Measurements from ENCODE around the gene KRTAP3-3.
"Not testable (repeated sequence)": the region's sequence is repeated elsewhere in the genome, so short reads cannot be mapped to it uniquely, and the experiment has no call there.

The KRTAP3-3 gene

GRCh38 chr17:41012326-41013120 lies 18.6 kb upstream of the KRTAP3-3 start:
- Mint-ChIP-seq H3K27me3 (peaks cover 2% of the 10 kb centered on the region), H3K4me3 (no peak overlapping the region), H3K9me3 (no peaks in the 10 kb centered on the region), H3K36me3 (no peaks in the 10 kb centered on the region), H3K27ac (peak overlapping the region; percentile 9), H3K4me1 (no peaks in the 10 kb centered on the region)

- H3K9me3 Mint-ChIP-seq, result no peaks in the 10 kb centered on the region
- no peaks in the 10 kb centered on the region for H3K4me1 Mint-ChIP-seq
- H3K4me3 Mint-ChIP-seq, result no peak overlapping the region
- no peak overlapping the region for H3K27ac Mint-ChIP-seq
- no peaks in the 10 kb centered on the region for H3K36me3 Mint-ChIP-seq
- H3K27me3 Mint-ChIP-seq, result peaks cover 2% of the 10 kb centered on the region
Observed at GRCh38 chr17:41010441-41010840, 16.5 kb upstream of the KRTAP3-3 start.

- H3K27me3 Mint-ChIP-seq, result peaks cover 2% of the 10 kb centered on the region
- no peaks in the 10 kb centered on the region for H3K4me1 Mint-ChIP-seq
- H3K27ac Mint-ChIP-seq, result no peak overlapping the region
- H3K36me3 Mint-ChIP-seq, result no peaks in the 10 kb centered on the region
- no peaks in the 10 kb centered on the region for H3K9me3 Mint-ChIP-seq
- H3K4me3 Mint-ChIP-seq, result no peak overlapping the region
Observed at GRCh38 chr17:41009936-41010335, 16.0 kb upstream of the KRTAP3-3 start.

- no peak overlapping the region for H3K4me3 Mint-ChIP-seq
- H3K27ac Mint-ChIP-seq, result no peak overlapping the region
- no peaks in the 10 kb centered on the region for H3K36me3 Mint-ChIP-seq
- no peaks in the 10 kb centered on the region for H3K27me3 Mint-ChIP-seq
- no peaks in the 10 kb centered on the region for H3K4me1 Mint-ChIP-seq
- no peaks in the 10 kb centered on the region for H3K9me3 Mint-ChIP-seq
Observed at GRCh38 chr17:41009301-41009760, 15.4 kb upstream of the KRTAP3-3 start.

- no peaks in the 10 kb centered on the region for H3K36me3 Mint-ChIP-seq
- no peaks in the 10 kb centered on the region for H3K9me3 Mint-ChIP-seq
- no peaks in the 10 kb centered on the region for H3K27me3 Mint-ChIP-seq
- H3K27ac Mint-ChIP-seq, result no peak within 1 kb of the TSS
- no peak within 1 kb of the TSS for H3K4me3 Mint-ChIP-seq
- no peaks in the 10 kb centered on the region for H3K4me1 Mint-ChIP-seq
Observed at GRCh38 chr17:41008811-41009210, 14.8 kb upstream of the KRTAP3-3 start, which contains the start of gene KRTAP3-1. Gene KRTAP3-1 (minus strand): TSS chr17:41009128. CDS start chr17:41009074, 54 bp downstream.

- H3K27me3 Mint-ChIP-seq, result peaks cover 2% of the 10 kb centered on the region
- peaks cover 2% of the 10 kb centered on the region for H3K36me3 Mint-ChIP-seq
- no peak overlapping the region for H3K27ac Mint-ChIP-seq
- no peaks in the 10 kb centered on the region for H3K4me1 Mint-ChIP-seq
- H3K4me3 Mint-ChIP-seq, result no peak overlapping the region
- no peaks in the 10 kb centered on the region for H3K9me3 Mint-ChIP-seq
Observed at GRCh38 chr17:41004397-41004796, 10.4 kb upstream of the KRTAP3-3 start.

- H3K9me3 Mint-ChIP-seq, result no peaks in the 10 kb centered on the region
- H3K4me1 Mint-ChIP-seq, result no peaks in the 10 kb centered on the region
- H3K27ac Mint-ChIP-seq, result no peak overlapping the region
- no peak overlapping the region for H3K4me3 Mint-ChIP-seq
- peaks cover 4% of the 10 kb centered on the region for H3K27me3 Mint-ChIP-seq
- peaks cover 2% of the 10 kb centered on the region for H3K36me3 Mint-ChIP-seq
Observed at GRCh38 chr17:41003926-41004325, 10.0 kb upstream of the KRTAP3-3 start.

GRCh38 chr17:41002814-41003213 lies 8.8 kb upstream of the KRTAP3-3 start:
- Mint-ChIP-seq H3K4me1 (no peaks in the 10 kb centered on the region), H3K27ac (no peak overlapping the region), H3K36me3 (peaks cover 2% of the 10 kb centered on the region), H3K9me3 (no peaks in the 10 kb centered on the region), H3K4me3 (no peak overlapping the region), H3K27me3 (peaks cover 7% of the 10 kb centered on the region)

GRCh38 chr17:41001795-41002194 lies 7.8 kb upstream of the KRTAP3-3 start:
- H3K4me1 Mint-ChIP-seq, result no peaks in the 10 kb centered on the region
- peaks cover 9% of the 10 kb centered on the region for H3K27me3 Mint-ChIP-seq
- H3K27ac Mint-ChIP-seq, result no peak overlapping the region
- no peaks in the 10 kb centered on the region for H3K9me3 Mint-ChIP-seq
- H3K36me3 Mint-ChIP-seq, result peaks cover 2% of the 10 kb centered on the region
- H3K4me3 Mint-ChIP-seq, result no peak overlapping the region

GRCh38 chr17:40999563-40999962 lies 5.6 kb upstream of the KRTAP3-3 start, which contains the start of gene KRTAP3-2:
Gene KRTAP3-2 (minus strand): TSS chr17:40999906. CDS start chr17:40999853, 53 bp downstream.
- not testable (repeated sequence) for H3K4me3 Mint-ChIP-seq, H3K36me3 Mint-ChIP-seq, H3K27ac Mint-ChIP-seq, H3K4me1 Mint-ChIP-seq, H3K9me3 Mint-ChIP-seq
- H3K27me3 Mint-ChIP-seq, result peaks cover 12% of the 10 kb centered on the region

- peaks cover 2% of the 10 kb centered on the region for H3K36me3 Mint-ChIP-seq
- H3K4me3 Mint-ChIP-seq, result no peak overlapping the region
- H3K27ac Mint-ChIP-seq, result no peak overlapping the region
- no peaks in the 10 kb centered on the region for H3K9me3 Mint-ChIP-seq
- no peaks in the 10 kb centered on the region for H3K4me1 Mint-ChIP-seq
- H3K27me3 Mint-ChIP-seq, result peaks cover 20% of the 10 kb centered on the region
Observed at GRCh38 chr17:40997361-40997760, 3.4 kb upstream of the KRTAP3-3 start.

GRCh38 chr17:40996829-40997228 lies 2.9 kb upstream of the KRTAP3-3 start:
- peaks cover 2% of the 10 kb centered on the region for H3K36me3 Mint-ChIP-seq
- H3K4me3 Mint-ChIP-seq, result no peak overlapping the region
- H3K9me3 Mint-ChIP-seq, result no peaks in the 10 kb centered on the region
- H3K4me1 Mint-ChIP-seq, result no peaks in the 10 kb centered on the region
- H3K27ac Mint-ChIP-seq, result no peak overlapping the region
- H3K27me3 Mint-ChIP-seq, result peaks cover 23% of the 10 kb centered on the region

GRCh38 chr17:40995116-40995515 lies 1.2 kb upstream of the KRTAP3-3 start:
- Mint-ChIP-seq H3K4me1 (no peaks in the 10 kb centered on the region), H3K27me3 (peaks cover 23% of the 10 kb centered on the region), H3K4me3 (no peak overlapping the region)

GRCh38 chr17:40993084-40993483 lies 880 bp downstream of the KRTAP3-3 start:
- H3K4me1 Mint-ChIP-seq, result no peaks in the 10 kb centered on the region
- no peak overlapping the region for H3K27ac Mint-ChIP-seq
- no peaks in the 10 kb centered on the region for H3K9me3 Mint-ChIP-seq
- no peaks in the 10 kb centered on the region for H3K36me3 Mint-ChIP-seq
- H3K27me3 Mint-ChIP-seq, result peaks cover 16% of the 10 kb centered on the region
- H3K4me3 Mint-ChIP-seq, result no peak overlapping the region

More at GRCh38 chr17:40995116-40995515, 1.2 kb upstream of the KRTAP3-3 start:
- Mint-ChIP-seq H3K27ac (no peak overlapping the region), H3K9me3 (no peaks in the 10 kb centered on the region), H3K36me3 (peaks cover 2% of the 10 kb centered on the region)

GRCh38 chr17:40992666-40993065 lies 1.3 kb downstream of the KRTAP3-3 start:
- Mint-ChIP-seq H3K27ac (no peak overlapping the region), H3K36me3 (no peaks in the 10 kb centered on the region), H3K9me3 (no peaks in the 10 kb centered on the region), H3K27me3 (peaks cover 16% of the 10 kb centered on the region), H3K4me3 (no peak overlapping the region), H3K4me1 (no peaks in the 10 kb centered on the region)

- no peaks in the 10 kb centered on the region for H3K9me3 Mint-ChIP-seq
- peaks cover 2% of the 10 kb centered on the region for H3K27me3 Mint-ChIP-seq
- H3K4me1 Mint-ChIP-seq, result no peaks in the 10 kb centered on the region
- H3K4me3 Mint-ChIP-seq, result no peak overlapping the region
- H3K36me3 Mint-ChIP-seq, result no peaks in the 10 kb centered on the region
- no peak overlapping the region for H3K27ac Mint-ChIP-seq
Observed at GRCh38 chr17:40986920-40987319, 7.0 kb downstream of the KRTAP3-3 start.
